NCI-H524 (cell line): ENCODE measurements around the gene MAP1LC3A.
A peak's percentile ranks its signal among the peaks of the same experiment; 100 is the strongest.

Source experiments
- DNase-seq, 2 experiments: peaks; one replicate each; lab custom pipeline; 2025; lab: John Stamatoyannopoulos, UW

MAP1LC3A gene

GRCh38 chr20:34529742-34530141, 28.8 kb upstream of the MAP1LC3A start:
- no peak for DNase-seq

- no peak for DNase-seq
Measured at GRCh38 chr20:34530342-34530741, 28.2 kb upstream of the MAP1LC3A start.

DNA sequence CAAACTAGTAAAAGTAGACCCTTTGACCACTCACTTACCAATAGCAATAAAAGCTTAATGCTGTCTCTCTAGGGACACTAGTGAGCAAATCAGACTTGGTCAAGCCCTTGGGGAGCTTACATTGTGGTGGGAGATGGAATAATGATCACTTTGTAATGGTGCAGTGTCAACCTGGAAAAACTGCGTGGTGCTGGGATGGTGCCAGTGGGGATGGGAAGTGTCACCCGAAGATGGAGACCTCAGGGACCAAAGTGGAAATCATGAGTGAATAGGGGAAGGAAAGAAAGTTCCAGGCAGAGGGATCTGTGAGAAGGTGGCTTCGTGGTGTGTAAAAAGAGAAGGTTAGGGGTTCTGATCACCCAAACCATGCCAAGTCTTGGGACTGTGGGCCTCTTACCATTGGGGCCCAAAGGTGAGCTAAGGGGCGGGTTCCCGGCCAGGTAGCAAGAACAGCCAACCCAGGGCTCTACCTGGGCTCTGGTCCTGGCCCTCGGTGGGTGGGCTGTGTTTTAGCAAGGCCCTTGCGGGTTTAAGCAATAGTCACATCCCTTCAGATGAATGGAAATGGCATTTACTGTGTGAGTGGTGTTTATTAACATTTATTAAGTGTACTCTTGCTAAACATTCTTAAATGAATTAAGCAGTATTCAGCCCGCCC, 26.8 kb upstream of the MAP1LC3A start:
- no peak for DNase-seq

DNA sequence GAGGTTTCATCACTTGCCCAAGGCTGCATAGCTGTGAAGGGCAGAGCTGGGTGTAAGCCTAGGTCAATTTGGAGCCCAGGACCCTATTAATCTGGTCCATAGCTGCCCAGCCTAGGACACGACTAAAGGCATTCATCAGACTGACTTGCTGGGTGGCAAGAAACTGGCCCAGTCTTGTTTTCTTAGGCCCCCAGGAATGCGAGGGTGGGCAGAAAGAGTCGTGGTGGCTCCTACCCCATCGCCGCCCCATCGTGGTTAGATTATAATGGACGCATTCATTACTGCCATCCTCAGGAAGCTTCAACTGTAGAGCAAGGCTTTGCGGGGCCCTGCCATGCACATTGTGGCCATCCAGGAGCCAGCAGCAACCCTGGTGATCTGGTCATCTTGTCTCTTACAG, 26.2 kb upstream of the MAP1LC3A start:
- no peak for DNase-seq

DNA sequence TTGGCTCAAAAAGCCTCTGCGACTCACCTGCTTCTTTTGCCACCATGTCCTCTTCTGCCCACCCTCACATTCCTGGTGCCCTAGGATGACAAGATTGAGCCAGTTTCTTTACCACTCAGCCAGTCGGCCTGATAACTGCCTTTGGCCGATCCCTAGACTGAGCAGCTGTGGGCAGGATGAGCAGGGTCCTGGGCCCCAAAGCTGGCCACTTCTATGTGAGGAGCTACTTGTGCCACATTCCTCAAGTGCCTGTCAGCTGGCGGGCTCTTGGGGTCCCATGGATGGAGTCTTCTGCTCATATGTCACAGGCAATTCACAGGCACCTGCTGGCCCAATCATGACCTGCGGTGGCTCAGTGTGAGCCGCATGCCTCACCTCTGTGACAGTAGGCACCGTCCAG, 25.8 kb upstream of the MAP1LC3A start:
- DNase-seq, result no peak

GRCh38 chr20:34534391-34535165, 23.9 kb upstream of the MAP1LC3A start:
- no peak for DNase-seq

DNA sequence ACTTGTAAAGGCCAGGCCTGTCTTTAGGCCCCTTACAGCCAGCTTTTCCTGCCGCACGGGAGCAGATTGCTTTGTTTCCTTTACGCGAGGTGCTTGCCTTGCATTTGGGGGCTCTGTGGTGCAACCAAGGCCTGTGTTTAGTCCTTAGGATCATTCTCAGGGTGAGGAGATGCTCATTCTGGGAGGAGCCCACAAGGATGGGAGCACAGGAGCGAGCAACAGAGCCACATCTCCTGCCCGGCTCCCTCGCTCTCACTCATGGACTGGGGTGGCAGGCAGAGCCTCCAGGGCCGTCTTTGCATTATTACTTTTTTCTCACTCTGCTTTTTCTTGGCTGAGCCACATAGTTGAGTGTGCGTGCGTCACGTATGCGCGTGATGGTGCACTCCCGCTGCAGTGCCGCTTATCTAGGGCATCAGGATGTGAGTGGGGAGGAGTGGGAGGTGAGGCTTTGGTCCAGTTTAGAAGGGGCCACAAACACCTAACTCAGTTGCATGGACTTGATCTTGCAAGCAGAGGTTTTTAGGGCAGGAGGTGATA, 23.1 kb upstream of the MAP1LC3A start:
- no peak for DNase-seq

DNA sequence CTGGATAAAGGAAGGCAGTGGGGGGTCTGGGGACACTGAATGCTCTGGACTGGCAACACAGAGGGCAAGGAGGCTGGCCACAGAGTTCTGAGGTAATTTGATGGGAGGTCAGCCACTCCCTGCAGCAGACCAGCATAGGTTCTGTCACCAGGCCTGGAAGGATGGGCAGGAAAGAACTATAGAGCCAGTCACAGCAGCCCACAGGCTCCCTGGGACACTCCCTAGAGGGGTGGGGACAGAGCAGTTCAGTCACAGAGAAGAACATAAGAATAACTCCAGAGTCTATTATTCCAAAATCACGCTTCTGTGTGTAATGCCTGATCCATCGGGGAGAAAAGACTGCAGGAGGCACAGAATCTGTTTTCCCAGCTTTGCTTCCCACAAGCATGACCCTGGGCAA, 22.7 kb upstream of the MAP1LC3A start:
- DNase-seq, result no peak

GRCh38 chr20:34536798-34537394, 21.6 kb upstream of the MAP1LC3A start:
- peak; percentile 57 to 86 for DNase-seq

DNA sequence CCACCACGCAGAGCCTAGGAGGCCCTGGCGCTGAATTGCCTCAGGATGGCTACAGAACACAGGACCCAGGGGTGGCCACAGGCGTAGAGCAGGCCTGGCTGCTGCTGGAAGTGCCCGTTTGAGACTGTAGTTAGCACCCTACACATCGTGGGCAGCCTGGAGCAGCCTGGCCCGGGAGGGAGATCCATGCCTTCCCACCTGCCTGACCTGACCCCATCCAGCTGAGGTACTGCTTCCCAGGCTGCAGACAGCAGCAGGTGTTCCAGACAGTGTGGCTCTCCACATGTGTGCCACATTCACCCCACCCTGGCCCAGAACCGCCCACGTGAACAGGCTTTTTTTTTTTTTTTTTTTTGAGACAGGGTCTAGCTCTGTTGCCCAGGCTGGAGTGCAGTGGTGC, 20.9 kb upstream of the MAP1LC3A start:
- no peak for DNase-seq

- peak; percentile 13 to 54 for DNase-seq
Measured at GRCh38 chr20:34538671-34539123, 19.8 kb upstream of the MAP1LC3A start.

DNA sequence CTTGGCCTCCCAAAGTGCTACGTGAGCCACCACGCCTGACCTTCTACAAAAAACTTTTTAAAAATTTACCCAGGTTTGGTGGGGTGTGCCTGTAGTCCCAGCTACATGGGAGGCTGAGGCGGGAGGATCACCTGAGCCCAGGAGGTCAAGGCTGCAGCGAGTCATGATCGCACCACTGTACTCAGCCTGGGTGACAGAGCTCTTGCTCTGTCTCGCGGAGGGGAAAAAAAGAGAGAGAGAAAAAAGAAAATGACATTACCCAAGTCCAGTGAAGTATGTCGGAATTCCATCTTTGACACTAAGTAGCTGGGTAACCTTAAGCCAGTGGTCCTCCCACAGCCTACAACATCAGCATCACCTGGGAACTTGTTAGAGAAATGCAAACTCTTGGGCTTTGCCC, 18.8 kb upstream of the MAP1LC3A start:
- DNase-seq, result no peak

- no peak for DNase-seq
Measured at GRCh38 chr20:34540596-34541263, 17.8 kb upstream of the MAP1LC3A start.

GRCh38 chr20:34541264-34541901, 17.1 kb upstream of the MAP1LC3A start:
- DNase-seq, result no peak

- DNase-seq, result no peak
Measured at GRCh38 chr20:34541917-34542316, 16.6 kb upstream of the MAP1LC3A start.

- DNase-seq, result no peak
Measured at GRCh38 chr20:34542439-34542838, 16.1 kb upstream of the MAP1LC3A start.

DNA sequence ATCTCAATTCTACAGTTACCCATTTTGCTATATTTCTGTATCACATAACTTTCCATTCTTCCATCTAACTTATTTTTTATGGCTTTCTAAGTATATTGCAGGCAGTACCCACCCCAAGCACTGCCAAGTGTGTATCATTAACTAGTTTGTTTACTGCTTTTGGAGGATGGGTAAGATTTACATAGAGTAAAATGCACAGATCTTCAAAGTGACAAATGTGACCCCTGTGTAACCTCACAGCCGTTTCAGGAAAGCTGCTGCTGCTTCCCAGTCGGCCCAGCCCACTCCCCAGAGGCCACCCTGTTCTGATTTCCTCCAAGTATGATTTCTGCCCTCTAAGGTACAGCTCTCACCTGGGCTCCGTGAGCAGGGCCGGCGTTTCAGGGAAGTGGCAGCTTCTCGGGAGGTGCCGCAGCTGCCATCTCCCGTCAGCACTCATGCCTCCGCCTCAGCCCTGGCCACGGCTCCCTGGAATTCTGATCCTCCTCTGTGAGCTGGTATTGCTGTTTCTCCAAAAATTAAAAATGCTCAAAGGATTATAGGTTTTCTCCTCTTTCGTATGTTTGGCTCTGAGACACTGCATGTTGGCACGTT, 15.0 kb upstream of the MAP1LC3A start:
- no peak for DNase-seq

DNA sequence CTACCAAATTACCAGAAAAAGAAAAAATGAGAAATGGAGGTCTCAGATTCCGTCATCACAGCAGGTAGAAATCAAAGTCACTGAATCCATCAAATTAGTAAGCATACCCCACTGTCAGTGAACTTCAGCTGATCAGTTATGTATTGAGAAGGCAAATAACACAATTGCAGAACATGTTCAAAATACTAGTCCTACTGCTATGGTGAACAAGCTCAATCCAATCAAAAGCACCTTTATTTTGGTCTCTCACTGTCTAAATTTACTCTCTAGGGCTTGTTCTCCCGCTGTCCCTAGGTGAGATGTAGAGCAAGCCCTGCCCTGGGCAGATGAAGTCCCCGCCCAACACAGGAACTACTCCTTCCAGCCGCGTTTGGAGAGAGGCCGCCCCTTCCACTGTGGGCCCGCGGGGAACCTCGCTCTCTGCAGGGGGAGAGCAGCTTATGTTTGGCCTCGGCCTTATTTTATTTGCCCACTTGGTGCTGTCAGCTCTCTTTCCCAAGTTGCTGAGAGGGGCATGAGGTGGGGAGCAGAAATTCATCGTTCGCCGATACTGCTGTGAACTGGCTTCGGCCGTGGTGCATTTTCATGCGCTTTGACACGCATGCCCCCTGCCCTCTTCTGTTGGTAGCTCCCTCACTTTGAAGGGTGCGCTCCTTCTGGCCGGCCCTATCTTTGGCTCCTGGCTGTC, 14.3 kb upstream of the MAP1LC3A start:
- no peak for DNase-seq

- peak; percentile 96 to 99 for DNase-seq
Measured at GRCh38 chr20:34546751-34547181, 11.8 kb upstream of the MAP1LC3A start.

- DNase-seq, result no peak
Measured at GRCh38 chr20:34547844-34548613, 10.5 kb upstream of the MAP1LC3A start.
